Smooth muscle cell of the brain vasculature (primary cell): ENCODE results near the gene ADGRG3.
"Not testable (repeated sequence)": the region's sequence is repeated elsewhere in the genome, so short reads cannot be mapped to it uniquely, and the experiment has no call there.

Source experiments
- DNase-seq: peaks from one replicate; pipeline ENCODE4 v3.0.0-alpha.2; 2012; ENCODE audit warnings: low read depth, low spot score

ADGRG3 gene

DNA sequence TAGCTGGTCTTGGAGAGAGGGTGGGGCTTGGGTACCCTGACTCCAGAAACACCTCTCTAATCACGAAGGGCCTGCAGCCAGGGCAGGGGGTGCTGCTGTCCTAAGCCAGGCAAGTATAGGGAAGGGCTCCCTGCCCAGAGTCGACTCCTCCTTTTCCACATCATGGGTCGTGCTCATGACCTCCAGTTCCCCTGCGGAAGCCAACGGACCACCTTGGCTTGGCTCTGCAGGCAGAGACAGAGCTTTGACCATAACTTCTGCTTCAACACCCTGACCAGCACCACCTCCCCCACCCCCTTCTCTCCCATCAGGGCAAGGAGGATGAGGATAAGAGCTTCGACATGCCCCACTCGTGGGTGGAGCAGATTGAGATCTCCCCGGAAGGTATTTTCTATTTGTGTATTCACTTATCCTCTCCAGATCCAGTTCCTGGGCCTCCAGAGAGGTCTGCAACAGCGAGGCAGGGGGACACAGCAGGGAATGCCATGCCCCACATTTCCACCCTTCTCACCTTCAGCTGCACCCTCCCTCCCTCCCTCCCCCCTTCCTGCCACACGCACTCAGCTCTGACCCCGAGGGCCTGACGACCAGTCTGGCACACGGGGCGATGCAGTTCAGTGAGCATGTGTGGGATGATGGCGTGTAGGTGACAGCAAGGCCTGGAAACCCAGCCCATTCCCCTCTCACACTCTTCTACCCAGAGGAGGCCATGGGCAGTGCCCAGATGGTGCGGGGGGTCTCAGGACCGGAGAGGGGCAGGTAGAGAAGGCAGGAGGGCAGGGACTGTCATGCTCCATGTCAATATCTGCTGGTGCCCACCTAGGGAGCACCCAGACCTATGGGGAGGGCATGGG is 53.5 kb downstream of the ADGRG3 start:
- no peak for DNase-seq

GRCh38 chr16:57722210-57722499 is 54.0 kb downstream of the ADGRG3 start:
- DNase-seq = no peak

- DNase-seq = no peak
Measured at GRCh38 chr16:57722651-57723050, 54.5 kb downstream of the ADGRG3 start.

- DNase-seq = no peak
Measured at GRCh38 chr16:57723170-57723569, 55.1 kb downstream of the ADGRG3 start.

DNA sequence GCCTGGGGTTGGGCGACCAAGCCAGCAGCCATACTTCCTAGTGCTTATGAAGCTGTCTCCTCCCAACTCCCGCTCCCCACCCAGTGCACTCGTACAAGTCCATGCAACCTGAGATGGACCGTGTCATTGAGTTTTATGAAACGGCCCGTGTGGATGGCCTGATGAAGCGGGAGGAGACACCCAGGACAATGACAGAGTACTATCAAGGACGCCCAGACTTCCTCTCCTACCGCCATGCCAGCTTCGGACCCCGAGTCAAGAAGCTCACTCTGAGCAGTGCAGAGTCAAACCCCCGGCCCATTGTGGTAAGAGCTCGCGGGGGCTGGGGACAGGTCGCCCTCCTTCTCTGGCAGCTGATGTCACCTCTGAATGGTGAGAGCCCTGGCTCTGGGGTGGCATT is 56.4 kb downstream of the ADGRG3 start:
- no peak for DNase-seq

GRCh38 chr16:57725151-57725550 is 57.0 kb downstream of the ADGRG3 start:
- no peak for DNase-seq

- no peak for DNase-seq
Measured at GRCh38 chr16:57725554-57725953, 57.4 kb downstream of the ADGRG3 start.

- DNase-seq = no peak
Measured at GRCh38 chr16:57725976-57726375, 57.9 kb downstream of the ADGRG3 start.

- DNase-seq = no peak
Measured at GRCh38 chr16:57726433-57726947, 58.4 kb downstream of the ADGRG3 start.

- no peak for DNase-seq
Measured at GRCh38 chr16:57727610-57728009, 59.5 kb downstream of the ADGRG3 start.

GRCh38 chr16:57728336-57729181 is 60.5 kb downstream of the ADGRG3 start:
- DNase-seq = no peak

DNA sequence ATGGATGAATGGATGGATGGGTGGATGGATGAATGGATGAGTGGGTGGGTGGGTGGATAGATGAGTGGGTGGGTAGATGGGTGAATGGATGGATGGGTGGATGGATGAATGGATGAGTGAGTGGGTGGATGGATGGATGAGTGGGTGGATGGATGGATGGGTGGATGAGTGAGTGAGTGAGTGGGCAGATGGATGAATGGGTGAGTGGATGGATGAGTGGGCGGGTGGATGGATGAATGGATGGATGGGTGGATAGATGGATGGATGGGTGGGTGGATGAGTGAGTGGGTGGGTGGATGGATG is 61.0 kb downstream of the ADGRG3 start:
- no peak for DNase-seq

- DNase-seq = not testable (repeated sequence)
Measured at GRCh38 chr16:57729852-57730251, 61.7 kb downstream of the ADGRG3 start.

GRCh38 chr16:57730771-57731730 is 62.9 kb downstream of the ADGRG3 start:
- DNase-seq = no peak

GRCh38 chr16:57732037-57732436 is 63.9 kb downstream of the ADGRG3 start:
- no peak for DNase-seq

DNA sequence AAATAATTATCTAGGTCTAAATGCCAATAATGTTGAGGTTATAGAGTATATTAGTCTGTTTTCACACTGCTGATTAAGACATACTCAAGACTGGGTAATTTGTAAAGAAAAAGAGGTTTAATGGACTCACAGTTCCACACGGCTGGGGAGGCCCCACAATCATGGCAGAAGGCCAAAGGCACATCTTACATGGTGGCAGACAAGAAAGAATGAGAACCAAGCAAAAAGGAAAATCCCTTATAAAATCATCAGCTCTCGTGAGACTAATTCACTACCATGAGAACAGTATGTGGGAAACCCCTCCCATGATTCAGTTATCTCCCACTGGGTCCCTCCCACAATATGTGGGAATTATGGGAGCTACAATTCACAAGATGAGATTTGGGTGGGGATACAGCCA is 64.6 kb downstream of the ADGRG3 start:
- no peak for DNase-seq

- no peak for DNase-seq
Measured at GRCh38 chr16:57734308-57734924, 66.3 kb downstream of the ADGRG3 start.

DNA sequence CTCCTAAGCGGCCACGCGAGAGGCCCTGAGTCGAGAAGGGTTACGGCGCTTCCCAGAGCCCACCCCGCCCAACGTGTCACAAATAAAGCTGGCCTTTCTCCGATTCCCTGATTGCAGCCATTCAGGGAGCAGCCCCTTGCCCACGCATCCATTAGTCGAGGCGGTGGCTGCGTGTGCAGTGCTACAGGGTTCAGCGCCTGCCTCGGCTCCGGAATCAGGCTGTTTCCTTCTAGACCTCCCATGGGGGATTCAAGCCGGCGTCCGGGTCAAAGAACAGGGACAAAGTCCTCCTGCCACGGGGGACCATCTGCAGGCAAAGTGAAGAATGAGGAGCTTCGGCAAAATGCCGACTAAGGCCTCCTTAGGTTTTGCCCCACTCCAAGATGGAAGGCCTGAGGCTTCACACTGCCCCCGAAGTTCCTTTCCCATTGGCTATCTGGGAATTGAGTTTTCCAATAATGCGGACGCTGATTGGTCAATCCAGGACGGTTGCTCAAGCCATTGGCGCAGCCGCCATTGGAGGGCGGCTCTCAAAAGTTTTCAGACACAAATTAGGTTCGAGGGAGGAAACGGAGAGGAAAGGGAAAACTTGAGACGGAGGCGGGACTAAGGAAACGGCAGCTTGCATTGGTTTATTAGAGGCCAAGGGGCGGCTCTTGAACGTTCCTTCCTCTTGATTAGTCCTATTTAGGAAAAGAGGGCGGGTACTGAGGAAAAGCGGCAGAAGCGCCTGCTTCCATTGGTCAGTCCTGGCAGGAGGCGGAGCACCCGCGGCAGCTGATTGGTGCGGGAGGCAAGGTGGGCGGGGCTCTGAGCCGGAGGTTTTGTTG is 67.0 kb downstream of the ADGRG3 start:
- DNase-seq = peak; percentile 100

DNA sequence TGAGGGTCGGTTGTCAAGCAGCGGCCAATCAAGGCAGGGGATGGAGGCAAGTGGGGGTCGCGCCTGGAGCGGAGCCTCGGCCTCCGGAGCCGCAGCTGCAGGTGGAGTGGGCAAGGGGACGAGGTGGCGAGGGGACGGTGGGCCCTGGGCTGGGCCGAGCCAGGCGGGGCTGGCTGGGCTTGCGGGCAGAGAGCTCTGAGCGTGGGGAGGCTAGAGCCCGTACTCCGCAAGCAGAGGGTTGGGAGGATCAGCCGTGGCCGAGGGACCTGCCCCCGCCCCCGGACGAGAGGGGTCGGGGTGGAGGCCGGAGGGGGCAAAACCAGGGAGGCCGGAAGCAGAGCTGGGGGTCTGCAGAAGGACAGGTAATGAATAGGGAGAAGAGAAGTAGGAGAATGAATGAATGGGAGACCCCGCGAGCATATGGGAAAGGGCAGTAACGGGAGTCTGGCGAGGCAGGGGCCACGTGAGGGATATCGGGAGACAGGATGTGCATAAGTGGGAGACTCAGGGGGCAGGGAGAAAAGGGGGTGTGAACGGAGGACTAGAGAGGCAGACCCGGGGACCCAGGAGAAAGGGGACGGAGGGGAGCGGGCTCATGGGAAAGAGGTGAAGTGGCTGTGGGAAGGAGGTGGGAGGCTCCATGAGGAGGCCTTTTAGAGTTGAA is 67.8 kb downstream of the ADGRG3 start, which contains the start of gene KATNB1:
KATNB1 (plus strand) TSS at position 16 of the 664 bp plus-strand sequence. CDS start 1,474 bp downstream, outside the sequence.
- DNase-seq = no peak
